Fibroblast of lung (primary cell): ENCODE results near the gene SPTBN1.

Experiments used
- EZH2 ChIP-seq: IDR thresholded peaks from 2 replicates; pipeline ENCODE4 v1.5.1; 2012; ENCODE audit warnings: low read length, control low read depth, mild to moderate bottlenecking; ENCODE audit errors: missing control alignments
- TF ChIP-seq, protein P1 (sequence below), 2 donors: IDR thresholded peaks in 1 of 2; conservative IDR thresholded peaks in 1 of 2; 1 replicate in 1 of 2; 2 replicates in 1 of 2; pipeline ENCODE4 v1.5.1; 2011 to 2012; ENCODE audit warnings: low read length in 2 of 2, control low read depth in 1 of 2, inconsistent platforms in 1 of 2, low read depth in 1 of 2, mild to moderate bottlenecking in 1 of 2

DNA sequence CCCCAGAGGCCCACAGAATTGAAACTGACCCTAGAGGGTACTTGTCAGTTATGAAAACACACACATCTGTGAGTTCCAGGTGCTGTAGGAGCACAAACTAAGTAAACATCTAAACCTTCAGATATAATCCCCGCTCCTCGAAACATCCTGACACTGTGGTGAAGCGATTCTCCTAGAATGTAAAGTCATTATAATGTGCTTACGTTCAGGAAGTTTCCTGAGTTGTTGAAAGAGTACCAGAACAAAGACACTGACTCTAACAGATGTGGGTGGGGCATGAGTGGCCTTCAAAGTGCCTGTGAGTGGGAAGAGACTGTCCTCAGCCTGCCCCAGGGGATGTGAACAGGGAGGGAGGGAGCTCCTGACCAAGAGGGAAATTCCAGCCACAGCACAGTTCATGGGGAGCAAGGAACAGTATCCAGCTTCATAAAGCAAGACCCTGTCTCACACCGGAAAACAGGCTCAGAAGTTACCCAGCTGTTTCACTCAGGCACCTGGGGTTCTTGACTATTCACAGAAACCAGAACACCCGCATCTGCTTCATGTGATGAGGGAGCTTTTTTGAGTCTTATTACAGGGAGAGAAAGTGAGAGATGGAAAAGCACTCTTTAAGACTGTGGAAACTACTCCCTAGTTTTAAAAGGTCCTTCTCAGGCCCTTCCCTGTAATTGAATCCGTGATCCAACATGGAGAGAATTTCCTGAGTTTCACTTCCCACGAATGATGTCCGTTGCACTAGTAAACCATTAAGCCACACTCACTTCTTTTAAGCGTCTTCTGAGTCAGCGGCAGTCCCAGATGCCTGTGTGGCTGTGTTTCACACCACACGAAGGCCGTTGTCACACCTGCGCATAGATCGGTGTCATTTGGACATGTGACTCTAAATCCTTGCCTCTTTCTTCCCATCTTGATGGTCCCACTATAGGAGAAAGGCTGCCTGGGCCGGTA, 178.7 kb downstream of the SPTBN1 start:
- TF ChIP-seq, protein P1, sequence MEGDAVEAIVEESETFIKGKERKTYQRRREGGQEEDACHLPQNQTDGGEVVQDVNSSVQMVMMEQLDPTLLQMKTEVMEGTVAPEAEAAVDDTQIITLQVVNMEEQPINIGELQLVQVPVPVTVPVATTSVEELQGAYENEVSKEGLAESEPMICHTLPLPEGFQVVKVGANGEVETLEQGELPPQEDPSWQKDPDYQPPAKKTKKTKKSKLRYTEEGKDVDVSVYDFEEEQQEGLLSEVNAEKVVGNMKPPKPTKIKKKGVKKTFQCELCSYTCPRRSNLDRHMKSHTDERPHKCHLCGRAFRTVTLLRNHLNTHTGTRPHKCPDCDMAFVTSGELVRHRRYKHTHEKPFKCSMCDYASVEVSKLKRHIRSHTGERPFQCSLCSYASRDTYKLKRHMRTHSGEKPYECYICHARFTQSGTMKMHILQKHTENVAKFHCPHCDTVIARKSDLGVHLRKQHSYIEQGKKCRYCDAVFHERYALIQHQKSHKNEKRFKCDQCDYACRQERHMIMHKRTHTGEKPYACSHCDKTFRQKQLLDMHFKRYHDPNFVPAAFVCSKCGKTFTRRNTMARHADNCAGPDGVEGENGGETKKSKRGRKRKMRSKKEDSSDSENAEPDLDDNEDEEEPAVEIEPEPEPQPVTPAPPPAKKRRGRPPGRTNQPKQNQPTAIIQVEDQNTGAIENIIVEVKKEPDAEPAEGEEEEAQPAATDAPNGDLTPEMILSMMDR (conservative IDR thresholded peaks at IDR 0.05 in 1 of 2, IDR thresholded peaks at IDR 0.05 in 1 of 2; ENCODE audit: low read depth in 1 of 2, low read length in 2 of 2), result no peak
- no peak for TF ChIP-seq EZH2
